HS-5 (cell line): ENCODE data around the gene FGF2.

ENCODE experiments used
- DNase-seq: peaks from one replicate; pipeline ENCODE4 v3.0.0-alpha.2; 2012; ENCODE audit warnings: low read depth

FGF2 gene

DNA sequence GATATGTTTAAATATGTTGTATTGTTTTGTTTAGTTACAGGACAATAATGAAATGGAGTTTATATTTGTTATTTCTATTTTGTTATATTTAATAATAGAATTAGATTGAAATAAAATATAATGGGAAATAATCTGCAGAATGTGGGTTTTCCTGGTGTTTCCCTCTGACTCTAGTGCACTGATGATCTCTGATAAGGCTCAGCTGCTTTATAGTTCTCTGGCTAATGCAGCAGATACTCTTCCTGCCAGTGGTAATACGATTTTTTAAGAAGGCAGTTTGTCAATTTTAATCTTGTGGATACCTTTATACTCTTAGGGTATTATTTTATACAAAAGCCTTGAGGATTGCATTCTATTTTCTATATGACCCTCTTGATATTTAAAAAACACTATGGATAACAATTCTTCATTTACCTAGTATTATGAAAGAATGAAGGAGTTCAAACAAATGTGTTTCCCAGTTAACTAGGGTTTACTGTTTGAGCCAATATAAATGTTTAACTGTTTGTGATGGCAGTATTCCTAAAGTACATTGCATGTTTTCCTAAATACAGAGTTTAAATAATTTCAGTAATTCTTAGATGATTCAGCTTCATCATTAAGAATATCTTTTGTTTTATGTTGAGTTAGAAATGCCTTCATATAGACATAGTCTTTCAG is 68.8 kb downstream of the FGF2 start:
- no peak for DNase-seq

DNA sequence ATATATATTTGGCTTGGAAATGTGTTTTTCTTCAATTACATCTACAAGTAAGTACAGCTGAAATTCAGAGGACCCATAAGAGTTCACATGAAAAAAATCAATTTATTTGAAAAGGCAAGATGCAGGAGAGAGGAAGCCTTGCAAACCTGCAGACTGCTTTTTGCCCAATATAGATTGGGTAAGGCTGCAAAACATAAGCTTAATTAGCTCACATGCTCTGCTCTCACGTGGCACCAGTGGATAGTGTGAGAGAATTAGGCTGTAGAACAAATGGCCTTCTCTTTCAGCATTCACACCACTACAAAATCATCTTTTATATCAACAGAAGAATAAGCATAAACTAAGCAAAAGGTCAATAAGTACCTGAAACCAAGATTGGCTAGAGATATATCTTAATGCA is 69.6 kb downstream of the FGF2 start:
- no peak for DNase-seq

DNA sequence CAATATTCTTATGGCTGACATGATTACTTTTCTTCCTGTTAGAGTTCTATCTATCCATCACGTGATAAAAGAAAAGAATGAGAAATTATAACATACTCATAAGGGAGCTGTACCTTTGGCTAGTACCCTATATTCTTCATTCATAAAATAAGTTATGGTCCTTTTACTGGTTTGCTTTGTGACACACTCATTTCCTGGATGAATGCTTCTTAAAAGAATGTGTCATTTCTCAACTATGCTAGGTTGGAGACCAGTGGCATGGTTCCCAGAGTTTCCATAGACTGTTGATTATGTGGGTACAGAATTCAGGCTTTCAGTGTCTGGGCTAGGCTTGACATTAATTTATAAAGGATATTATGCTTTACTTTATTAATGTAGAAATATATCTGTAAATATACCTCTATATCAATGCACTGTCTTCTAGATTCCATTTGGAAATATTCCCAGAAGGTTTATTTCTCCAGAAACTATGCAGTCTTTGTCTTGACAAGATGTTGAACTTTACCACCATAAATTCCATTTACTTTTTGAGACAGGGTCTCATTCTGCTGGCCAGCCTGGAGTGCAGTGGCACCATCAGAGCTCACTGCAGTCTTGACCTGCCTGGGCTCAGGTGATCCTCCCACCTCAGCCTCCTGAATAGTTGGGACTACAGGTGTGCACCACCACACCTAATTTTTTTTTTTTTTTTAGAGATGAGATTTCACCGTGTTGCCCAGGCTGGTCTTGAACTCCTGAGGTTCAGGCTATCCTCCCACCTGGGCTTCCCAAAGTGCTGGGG is 71.9 kb downstream of the FGF2 start:
- DNase-seq, result peak; percentile 90

DNA sequence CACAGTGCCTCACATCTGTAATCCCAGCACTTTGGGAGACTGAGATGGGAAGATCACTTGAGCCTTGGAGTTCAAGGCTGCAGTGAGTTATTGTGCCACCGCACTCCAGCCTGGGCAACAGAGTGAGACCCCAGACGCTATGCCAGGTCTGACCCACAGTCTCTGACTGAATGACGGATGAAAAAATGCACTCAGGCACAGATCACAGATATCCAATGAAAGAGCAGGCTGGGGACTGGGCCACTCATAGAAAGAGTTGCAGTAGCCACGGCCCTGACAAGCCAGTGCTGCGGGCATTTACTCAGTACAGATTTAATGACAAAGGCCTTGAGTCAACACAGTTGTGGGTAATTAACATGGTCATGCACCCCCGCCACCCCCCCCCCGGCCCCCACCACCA is 73.1 kb downstream of the FGF2 start:
- DNase-seq, result no peak

DNA sequence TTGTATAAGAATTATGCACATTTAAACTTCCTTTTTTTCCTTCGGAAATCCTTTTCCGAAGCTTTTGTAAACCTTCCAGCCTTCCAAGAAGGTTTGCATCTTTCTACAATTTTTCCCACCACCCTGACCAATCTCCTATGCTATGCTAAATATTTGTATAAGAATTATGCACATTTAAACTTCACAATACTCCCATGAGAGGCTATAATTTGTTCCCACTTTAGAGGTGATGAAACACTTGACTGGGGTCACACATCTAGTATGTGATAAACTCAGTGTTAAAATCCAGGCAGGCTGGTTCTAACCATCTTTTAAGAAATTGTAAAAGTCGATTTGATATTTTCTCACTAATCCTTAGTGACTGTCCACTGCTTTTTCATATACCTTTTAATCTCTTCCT is 73.7 kb downstream of the FGF2 start:
- no peak for DNase-seq

DNA sequence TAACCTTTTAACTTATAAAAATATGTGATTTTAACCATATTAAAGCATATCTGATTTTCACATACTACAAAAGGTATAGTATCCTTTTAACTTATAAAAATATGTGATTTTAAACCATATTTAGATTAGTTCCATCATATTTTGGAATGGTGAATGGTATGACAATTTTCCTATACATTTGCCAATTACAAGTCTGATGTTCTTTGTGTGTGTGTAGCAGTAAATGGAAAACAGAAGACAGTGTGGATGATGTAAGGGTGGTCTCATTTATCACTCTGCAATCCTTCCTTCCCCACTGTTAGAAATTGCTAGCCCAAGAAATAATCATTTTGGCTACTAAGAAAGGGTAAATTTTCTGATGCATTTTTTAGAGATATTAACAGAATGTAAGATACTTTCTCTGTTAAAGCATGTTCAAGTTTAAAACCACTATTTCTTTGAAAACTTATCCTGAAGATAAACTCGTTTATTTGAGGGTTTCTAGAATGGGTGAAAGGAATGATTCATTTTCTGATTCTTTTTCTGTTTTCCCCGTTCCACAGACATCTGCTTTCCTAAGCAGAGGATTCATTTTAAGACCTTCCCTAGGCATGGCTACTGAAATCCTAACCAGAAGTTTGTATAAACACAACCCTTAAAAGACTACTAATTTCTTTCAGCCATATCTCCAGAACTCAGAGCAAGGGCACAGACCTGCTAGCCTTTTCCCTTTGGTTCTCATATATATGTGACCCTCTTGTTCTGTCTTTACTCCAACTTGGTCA is 74.8 kb downstream of the FGF2 start:
- no peak for DNase-seq

DNA sequence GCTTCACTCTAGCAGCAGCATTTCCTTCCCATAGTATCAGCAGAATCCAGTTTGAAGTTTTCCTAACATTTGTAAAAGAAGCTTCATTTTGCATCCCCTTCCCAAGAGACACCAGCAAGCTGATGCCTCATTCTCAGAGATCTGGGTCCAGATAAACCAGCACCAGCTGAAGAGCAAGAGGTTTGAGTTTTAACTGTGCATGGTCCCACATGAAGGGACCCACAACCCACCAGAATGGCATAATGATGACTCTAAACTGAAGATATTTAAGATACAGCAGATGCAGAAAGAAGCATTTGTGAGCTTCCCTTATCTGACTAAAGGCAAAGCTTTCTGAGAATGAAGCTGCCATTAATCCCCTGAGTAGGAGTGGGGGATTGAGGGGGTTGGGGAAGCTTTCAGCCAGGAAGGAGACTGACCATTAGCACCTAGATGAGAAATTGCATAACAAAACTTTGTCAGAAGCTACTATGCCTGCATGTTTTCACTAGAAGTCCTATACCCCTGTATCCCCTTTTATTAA is 77.2 kb downstream of the FGF2 start:
- no peak for DNase-seq

DNA sequence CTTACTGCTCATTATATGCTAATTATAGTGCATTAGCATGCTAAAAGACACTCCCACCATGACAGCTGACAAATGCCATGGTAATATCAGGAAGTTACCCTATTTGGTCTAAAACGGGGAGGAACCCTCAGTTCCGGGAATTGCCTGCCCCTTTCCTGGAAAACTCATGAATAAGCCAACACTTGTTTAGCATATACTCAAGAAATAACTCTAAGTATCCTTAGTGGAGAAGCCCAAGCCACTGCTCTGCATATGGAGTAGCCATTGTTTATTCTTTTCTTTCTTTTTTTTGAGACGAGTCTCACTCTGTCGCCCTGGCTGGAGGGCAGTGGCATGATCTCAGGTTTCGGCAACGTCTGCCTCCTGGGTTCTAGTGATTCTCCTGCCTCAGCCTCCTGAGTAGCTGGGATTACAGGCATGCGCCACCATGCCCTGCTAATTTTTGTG is 80.3 kb downstream of the FGF2 start:
- no peak for DNase-seq

DNA sequence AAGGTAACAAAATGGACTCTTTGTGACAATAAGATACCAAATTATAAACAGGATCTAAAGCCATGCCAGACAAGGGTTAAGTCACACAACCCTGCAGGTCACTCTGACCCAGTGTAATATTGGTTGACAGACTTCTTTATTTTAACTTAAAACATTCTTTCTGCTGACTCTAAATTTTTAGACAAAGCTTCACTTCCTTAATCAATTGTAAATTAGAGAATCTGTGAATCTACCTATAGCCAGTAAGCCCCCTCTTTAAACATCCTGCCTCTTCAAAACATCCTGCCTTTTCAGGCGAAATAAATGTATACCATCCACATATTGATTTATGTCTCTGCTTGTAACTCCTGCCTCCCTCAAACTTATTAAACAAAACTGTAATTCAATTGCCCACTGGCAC is 81.6 kb downstream of the FGF2 start:
- no peak for DNase-seq

DNA sequence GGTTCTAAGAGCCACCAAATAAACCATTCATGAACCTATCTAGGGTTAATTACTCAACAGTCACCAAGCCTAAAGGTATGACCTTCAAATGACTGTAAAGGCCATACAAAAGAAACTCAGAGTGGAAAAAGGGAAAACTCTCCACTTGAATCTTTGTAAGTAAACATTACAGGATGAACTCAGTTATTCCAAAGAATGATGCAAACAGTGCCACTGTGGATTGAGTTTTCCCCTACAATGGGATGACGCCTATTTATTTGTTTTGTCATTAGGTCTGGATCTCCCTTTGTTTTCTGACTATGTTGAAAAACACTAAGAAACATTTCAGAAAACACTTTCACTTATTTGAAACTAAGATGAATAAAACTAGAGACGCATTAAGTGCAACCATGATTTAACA is 83.1 kb downstream of the FGF2 start:
- no peak for DNase-seq

DNA sequence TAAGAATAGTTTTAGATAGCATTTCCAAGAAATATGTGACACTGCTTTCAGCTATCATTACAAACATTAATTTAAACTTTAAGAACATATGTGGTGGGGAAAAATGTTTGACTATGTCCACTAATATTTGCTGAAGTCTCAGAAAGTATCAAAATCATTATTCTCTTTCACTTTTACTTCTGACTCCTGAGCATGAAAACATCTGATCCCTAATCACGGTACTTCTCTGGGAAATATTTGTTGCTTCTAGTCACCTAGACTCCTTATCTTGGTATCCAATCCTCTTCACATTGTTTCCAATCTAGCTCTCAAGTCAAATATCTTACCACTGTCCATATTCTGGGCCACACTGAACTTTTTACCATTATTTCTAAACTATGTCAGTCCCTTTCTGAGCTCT is 85.0 kb downstream of the FGF2 start:
- DNase-seq, result no peak

DNA sequence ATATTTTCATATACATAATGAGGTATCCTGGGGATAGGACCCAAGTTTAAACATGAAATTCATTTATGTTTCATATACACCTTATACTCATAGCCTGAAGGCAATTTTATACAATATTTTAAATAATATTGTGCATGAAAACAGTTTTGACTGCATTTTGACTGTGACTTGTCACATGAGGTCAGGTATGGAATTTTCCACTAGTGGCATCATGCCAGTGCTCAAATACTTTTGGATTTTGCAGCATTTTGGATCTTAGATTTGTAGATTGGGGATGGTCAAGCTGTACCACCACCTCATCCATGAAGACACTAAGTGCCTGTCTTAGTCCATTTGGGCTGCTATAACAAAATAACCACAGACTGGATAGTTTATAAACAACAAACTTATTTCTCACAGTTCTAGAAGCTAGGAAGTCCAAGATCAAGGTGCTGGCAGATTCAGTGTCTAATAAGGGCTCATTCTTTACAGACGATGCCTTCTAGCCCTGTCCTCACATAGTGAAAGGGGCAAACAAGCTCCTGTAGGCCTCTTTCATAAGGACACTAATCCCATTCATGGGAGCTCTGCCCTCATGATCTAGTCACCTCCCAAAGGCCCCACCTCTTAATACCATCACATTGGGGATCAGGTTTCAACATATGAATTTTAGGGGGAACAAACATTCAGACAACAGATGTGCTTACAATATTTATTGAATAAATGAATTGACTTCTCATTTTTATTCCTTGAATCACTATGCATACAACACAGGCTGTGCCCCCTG is 86.4 kb downstream of the FGF2 start:
- no peak for DNase-seq

DNA sequence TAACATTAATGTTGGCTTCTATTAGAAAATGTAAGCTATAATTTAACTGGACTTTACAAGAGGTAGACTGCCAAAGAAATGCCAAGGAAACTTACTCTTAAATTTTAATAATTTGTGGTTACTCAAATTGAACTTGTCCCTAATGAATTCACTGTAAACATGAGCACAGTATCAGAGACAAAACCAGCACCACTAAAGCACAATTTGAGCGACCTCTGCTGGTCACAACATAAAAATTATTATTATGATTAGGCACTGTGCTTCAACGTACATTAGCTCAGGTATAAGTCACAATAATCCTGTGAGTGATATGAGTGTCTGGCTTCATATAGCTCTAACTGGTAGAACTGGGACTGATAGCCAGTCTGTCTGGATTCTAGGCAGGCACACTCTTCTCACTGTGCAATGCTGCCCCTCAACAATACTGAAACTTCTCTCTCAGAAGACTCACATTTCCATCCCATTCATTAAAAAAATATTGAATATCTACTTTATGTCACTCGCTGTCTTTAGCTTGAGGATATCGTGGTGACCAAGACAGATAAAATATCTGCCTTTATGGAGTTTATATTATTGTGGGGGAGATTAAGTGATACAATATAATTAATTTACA is 87.8 kb downstream of the FGF2 start:
- DNase-seq, result no peak

DNA sequence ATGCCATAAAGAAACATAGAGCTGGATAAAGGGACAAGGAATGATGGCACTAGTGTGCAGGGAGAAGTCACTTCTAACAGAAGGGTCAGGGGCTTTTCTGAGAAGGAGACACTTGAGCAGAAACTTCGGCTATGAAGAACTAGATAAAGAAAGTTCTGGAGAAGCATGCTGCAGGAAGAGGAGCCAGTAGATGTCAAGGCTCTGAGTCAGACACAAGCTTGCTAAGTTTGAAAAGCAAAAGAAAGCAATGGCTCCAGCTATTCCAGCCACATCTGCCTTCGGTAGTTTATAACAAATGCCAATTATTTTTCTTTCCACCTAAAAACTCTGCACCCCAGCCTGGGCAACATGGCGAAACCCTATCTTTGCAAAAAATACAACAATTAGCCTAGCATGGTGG is 88.3 kb downstream of the FGF2 start:
- DNase-seq, result no peak

DNA sequence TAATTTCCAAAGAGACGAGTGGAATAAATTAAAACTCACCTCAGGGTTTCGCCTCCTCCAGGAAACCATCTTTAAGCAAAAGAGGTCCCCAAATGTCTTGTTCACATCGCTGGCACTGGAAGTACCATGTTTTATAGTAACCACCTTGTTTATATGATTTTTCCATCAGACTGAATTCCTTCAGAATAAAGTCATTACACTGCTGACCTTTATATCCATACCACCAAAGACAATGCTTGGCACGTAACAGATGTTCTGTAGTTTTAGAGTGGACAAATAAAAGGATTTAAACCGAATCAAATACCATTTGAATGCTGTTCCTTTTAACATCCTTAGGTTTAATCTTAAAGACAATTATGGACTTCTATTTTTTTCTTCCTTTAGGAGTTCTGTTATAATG is 91.1 kb downstream of the FGF2 start:
- no peak for DNase-seq

DNA sequence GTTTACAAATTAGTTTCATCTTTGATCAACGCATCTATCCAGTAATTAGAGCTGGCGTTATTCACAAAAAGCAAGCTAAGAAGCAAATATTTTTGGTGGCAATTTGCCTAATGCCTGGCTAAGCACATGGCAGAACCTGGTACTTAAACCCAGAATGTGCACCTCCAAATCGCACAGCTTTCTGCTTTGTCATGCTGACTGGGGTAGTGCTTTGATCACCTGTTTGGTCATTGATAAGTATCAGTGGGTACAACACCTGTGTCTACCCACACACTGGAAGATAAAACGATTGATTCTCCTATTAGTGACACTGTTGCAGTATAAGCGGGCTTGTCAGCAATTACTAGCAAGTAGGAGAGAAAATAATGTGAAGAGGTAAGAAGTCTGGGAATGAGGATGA is 93.8 kb downstream of the FGF2 start:
- no peak for DNase-seq

DNA sequence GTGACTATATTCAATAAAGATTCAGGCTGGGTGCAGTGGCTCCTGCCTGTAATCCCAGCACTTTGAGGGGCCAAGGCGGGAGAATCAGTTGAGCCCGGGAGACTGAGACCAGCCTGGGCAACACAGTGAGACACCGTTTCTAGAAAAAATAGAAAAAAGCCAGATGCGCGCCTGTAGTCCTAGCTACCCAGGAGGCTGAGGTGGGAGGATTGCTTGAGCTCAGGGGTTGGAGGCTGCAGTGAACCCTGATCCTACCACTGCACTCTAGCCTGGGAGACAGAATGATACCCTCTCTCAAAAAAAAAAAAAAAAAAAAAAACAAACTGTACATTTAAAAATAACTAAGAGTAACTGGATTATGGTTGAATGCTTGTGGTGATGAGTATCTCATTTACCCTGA is 94.7 kb downstream of the FGF2 start:
- DNase-seq, result no peak

DNA sequence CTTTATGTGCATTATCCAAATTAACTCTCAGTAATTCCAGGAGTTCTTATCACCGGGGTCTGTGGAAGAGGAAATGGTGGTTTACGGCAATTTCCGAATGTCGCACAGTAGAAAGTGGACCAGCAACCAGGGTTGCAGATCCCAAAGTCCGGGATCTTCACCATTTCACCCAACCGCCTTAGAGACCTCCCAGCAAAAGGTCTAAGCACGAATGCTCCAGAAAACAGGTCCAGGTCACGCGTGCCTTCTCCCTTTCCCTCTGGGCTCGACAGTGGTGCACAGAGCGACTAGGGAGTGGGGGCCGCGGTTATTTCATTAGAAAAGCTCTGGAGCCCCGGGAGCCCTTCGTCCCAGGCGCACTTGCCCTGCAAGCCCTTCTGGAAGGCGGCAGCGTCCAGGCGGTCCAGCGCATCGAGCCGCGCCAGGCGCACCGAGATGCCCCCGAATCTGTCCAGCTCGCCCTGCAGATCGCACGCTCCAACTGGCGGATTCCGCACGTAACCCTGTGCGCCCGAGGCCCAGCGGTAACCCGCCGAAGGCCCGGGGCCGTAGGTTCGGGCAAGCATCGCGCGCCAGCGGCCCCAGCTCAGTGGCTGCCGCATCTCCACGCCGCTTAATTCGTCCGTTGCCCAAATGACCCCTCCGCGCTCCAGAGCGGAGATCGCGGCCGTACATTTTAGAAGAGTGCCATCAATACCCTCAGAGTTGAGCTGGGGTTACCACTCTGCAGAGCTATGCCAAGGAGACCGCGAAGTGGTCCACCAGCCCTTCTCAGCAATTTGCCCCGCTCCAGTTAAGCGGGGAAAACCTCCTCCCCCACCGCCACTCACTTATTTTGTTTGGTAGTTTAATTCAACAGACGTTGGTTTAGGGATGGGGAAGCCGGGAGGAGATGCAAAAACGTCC is 95.6 kb downstream of the FGF2 start, which contains the start of gene NUDT6:
TSS of gene NUDT6 (minus strand) at position 627 of the 906 bp plus-strand sequence. CDS start at position 602, 25 bp downstream.
- no peak for DNase-seq

DNA sequence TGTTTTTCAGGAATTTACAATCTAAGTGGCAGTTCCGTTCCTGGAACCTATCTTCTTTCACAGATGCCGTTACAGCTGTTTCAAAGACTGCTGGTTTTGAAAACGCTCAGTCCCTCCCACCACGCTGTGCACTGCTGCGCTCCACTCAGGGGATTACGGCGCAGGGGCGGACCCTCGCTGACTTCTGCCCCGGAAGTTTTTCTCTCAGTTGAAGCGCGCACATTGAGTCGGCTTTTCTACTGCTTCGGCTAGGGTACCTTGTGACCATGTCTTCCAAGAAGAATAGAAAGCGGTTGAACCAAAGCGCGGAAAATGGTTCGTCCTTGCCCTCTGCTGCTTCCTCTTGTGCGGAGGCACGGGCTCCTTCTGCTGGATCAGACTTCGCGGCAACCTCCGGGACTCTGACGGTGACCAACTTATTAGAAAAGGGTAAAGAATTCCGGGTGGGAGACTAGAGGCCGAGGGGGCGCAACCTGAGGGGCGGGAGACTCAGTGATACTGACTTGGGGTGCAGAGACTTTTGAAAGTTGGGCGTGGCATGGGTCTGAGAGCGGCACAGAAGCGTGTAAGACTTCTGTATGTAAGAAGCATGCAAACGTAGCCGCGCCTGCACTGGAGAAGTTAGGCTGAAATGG is 96.4 kb downstream of the FGF2 start:
- no peak for DNase-seq

DNA sequence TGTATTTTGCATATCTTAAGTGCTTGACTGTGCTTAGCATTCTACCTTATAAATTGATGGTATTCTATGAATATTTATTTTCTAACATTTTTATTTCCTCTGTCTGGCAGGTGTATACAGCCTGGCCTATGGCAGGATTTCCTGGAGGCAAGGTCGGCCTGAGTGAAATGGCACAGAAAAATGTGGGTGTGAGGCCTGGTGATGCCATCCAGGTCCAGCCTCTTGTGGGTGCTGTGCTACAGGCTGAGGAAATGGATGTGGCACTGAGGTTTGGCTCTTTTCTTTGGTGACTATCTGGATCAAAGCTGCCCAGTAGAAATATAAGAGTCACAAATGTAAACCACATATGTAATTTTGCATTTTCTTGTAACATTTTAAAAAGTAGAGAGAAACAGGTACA is 102.3 kb downstream of the FGF2 start:
- DNase-seq, result no peak
